ENCODE data around the gene ANKRD60. TPM values are rescaled to one million over a fixed set of nuclear protein-coding genes. Genes with fewer than 3 reads are reported as not detected.
A peak's percentile ranks its signal among the peaks of the same experiment; 100 is the strongest.

Gene ANKRD60
- total and polyA plus RNA-seq, 7 experiments from 2014 or later = not detected

DNA sequence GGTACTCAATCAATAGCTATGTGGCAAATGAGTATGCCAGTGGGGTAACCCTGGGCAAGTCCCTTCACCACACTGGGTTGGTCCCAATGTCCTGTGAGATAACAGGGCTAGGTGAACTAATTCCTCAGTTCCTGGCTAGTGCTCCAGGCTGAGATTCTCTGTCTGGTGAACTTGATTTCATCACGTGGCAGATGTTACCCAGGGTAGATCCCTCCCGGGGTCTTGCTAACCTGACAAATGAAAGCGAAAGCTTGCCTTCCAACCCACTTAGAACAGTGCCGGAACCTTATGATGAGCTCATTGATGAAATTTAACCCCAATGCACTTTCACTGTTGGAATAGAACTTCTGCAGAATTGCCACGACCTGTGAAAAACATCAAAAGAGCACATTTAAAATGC, 6.6 kb upstream of the ANKRD60 start:
- peaks cover 0 to 12% (median 0%) of the 10 kb centered on the region in 5 donors for H3K36me3 Mint-ChIP-seq
- no peaks in the 10 kb centered on the region for H3K9me3 Mint-ChIP-seq
- H3K4me3 ChIP-seq (ENCODE audit: low read length) = no peak overlapping the region
- H3K9me3 ChIP-seq (ENCODE audit: control insufficient read depth in 2 of 3, low read length in 3 of 3) = no peaks in the 10 kb centered on the region
- H3K27me3 Mint-ChIP-seq = peaks cover 3 to 13% (median 9%) of the 10 kb centered on the region in 5 donors
- no peak overlapping the region for H3K27ac ChIP-seq (ENCODE audit: low read depth, low read length)
- H3K4me1 ChIP-seq (ENCODE audit: control insufficient read depth in 2 of 2, insufficient read depth in 2 of 2, low read length in 2 of 2) = no peaks in the 10 kb centered on the region
- intact Hi-C loops (cut with micrococcal nuclease) = loop anchor here (5.0 to 10.0 kb wide), 4 partner anchors 127 to 1170 kb away; partner anchors contain the start of gene ATP5F1E (in 1 of the 2)
- ChIA-PET CTCF (interaction anchor here (0.5 to 0.9 kb wide), 3 partner anchors 155 to 851 kb away, joined by 3 read pairs; partner anchors contain the start of gene STX16), POLR2A (interaction anchor here (1.7 kb wide), 1 partner anchor 416 kb away, joined by 5 read pairs; the partner anchor contains the start of gene STX16)
- H3K27me3 ChIP-seq (ENCODE audit: control insufficient read depth in 2 of 2, insufficient read depth in 2 of 2, low read length in 2 of 2) = no peaks in the 10 kb centered on the region
- no peak for ATAC-seq
- peaks cover 0 to 3% (median 0%) of the 10 kb centered on the region in 3 experiments for H3K36me3 ChIP-seq (ENCODE audit: control insufficient read depth in 2 of 3, insufficient read depth in 3 of 3, low read length in 3 of 3)
- H3K4me1 Mint-ChIP-seq = peaks cover 2 to 25% (median 17%) of the 10 kb centered on the region in 7 donors
- H3K4me3 Mint-ChIP-seq = peak overlapping the region in 2 of 10 donors; percentile 0 to 20
- peak overlapping the region in 2 of 9 donors; percentile 36 to 38 for H3K27ac Mint-ChIP-seq
- DNase-seq = no peak

DNA sequence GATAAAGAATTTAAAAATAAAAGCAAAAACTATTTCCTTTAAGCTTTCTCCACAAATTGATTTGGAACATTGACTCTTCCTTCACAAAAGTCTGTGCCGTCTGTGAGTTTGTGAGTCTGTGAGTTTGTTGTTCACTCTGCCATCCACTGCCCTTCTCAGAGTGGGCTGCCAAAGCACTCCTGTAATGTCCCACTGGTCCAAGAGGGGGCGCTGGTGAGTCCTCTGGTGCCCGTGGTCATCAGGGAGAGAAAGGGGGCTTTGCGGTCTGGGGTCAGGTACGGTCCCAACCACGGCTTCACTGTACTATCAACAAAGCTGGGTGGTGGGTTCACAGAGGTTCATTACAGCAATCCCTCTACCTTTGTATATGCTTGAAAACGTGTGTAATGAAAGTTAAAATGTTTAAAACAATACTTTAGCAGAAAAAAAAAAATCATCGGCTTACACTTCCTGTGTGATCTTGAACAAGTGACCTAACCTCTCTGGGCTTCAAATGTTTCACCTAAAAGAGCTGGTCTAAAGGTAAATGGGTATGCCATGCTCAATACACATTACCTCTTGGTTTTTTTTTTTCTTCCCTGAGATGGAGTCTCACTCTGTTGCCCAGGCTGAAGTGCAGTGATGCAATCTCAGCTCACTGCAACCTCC, 5.6 kb upstream of the ANKRD60 start:
- DNase-seq = peak in 6 of 9 donors; percentile 13 to 67 (median 30)
- Mint-ChIP-seq H3K36me3 (peaks cover 0 to 17% (median 2%) of the 10 kb centered on the region in 5 donors), H3K4me1 (peaks cover 3 to 30% (median 22%) of the 10 kb centered on the region in 7 donors), H3K27me3 (peaks cover 13 to 20% (median 19%) of the 10 kb centered on the region in 5 donors), H3K9me3 (no peaks in the 10 kb centered on the region), H3K27ac (peak overlapping the region in 1 of 9 donors; percentile 24), H3K4me3 (no peak overlapping the region)
- intact Hi-C loops (cut with micrococcal nuclease) = loop anchor here in 1 of 2 donors (10.0 kb wide), 2 partner anchors 801 to 1171 kb away; partner anchors contain the start of gene ATP5F1E
- no peak for ATAC-seq
- H3K4me1 ChIP-seq (ENCODE audit: control insufficient read depth in 2 of 2, insufficient read depth in 2 of 2, low read length in 2 of 2) = no peaks in the 10 kb centered on the region
- H3K4me3 ChIP-seq (ENCODE audit: low read length) = no peak overlapping the region
- ChIA-PET CTCF (interaction anchor here (0.5 to 0.8 kb wide), 3 partner anchors 10 to 850 kb away, joined by 3 read pairs; no protein-coding TSS in a partner anchor), POLR2A (interaction anchor here (0.6 kb wide), 1 partner anchor 215 kb away, joined by 3 read pairs; no protein-coding TSS in a partner anchor)
- H3K27me3 ChIP-seq (ENCODE audit: control insufficient read depth in 2 of 2, insufficient read depth in 2 of 2, low read length in 2 of 2) = peaks cover 0 to 6% of the 10 kb centered on the region in 2 donors
- H3K9me3 ChIP-seq (ENCODE audit: control insufficient read depth in 2 of 3, low read length in 3 of 3) = no peaks in the 10 kb centered on the region
- H3K36me3 ChIP-seq (ENCODE audit: control insufficient read depth in 2 of 3, insufficient read depth in 3 of 3, low read length in 3 of 3) = no peaks in the 10 kb centered on the region
- H3K27ac ChIP-seq (ENCODE audit: low read depth, low read length) = no peak overlapping the region

DNA sequence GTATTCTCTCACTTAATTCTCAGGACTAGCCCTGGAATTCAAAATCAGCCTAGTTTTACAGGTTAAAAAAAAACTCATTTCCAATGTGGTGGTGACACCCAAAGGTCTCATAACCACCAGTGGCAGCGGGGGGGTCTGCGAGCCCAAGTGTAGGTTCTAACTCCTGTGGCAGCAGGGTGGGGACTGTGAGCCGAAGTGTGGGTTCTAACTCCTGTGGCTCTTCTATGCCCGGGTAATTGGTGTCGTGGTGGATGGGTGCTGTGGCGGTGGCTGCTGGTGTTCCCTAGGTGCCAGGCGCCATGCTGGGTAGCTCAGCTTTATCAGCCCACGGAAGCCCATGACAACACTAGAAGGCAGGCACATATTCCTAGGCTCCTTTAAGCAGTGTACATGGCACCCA, 4.9 kb upstream of the ANKRD60 start:
- no peaks in the 10 kb centered on the region for H3K9me3 Mint-ChIP-seq
- Histone ChIP-seq H3K27ac (ENCODE audit: low read depth, low read length) (no peak overlapping the region), H3K36me3 (ENCODE audit: control insufficient read depth in 2 of 3, insufficient read depth in 3 of 3, low read length in 3 of 3) (no peaks in the 10 kb centered on the region), H3K4me1 (ENCODE audit: control insufficient read depth in 2 of 2, insufficient read depth in 2 of 2, low read length in 2 of 2) (no peaks in the 10 kb centered on the region), H3K9me3 (ENCODE audit: control insufficient read depth in 2 of 3, low read length in 3 of 3) (no peaks in the 10 kb centered on the region), H3K27me3 (ENCODE audit: control insufficient read depth in 2 of 2, insufficient read depth in 2 of 2, low read length in 2 of 2) (peaks cover 0 to 9% of the 10 kb centered on the region in 2 donors), H3K4me3 (ENCODE audit: low read length) (no peak overlapping the region)
- peak in 1 of 9 donors; percentile 12 for DNase-seq
- ChIA-PET CTCF (no interaction called here), POLR2A (no interaction called here)
- intact Hi-C loops (cut with micrococcal nuclease) = loop anchor here in 1 of 2 donors (10.0 kb wide), 2 partner anchors 801 to 1171 kb away; partner anchors contain the start of gene ATP5F1E
- H3K27me3 Mint-ChIP-seq = peaks cover 18 to 24% (median 23%) of the 10 kb centered on the region in 5 donors
- peaks cover 7 to 33% (median 25%) of the 10 kb centered on the region in 7 donors for H3K4me1 Mint-ChIP-seq
- H3K4me3 Mint-ChIP-seq = no peak overlapping the region
- H3K36me3 Mint-ChIP-seq = peaks cover 0 to 20% (median 3%) of the 10 kb centered on the region in 5 donors
- ATAC-seq = no peak
- no peak overlapping the region for H3K27ac Mint-ChIP-seq

DNA sequence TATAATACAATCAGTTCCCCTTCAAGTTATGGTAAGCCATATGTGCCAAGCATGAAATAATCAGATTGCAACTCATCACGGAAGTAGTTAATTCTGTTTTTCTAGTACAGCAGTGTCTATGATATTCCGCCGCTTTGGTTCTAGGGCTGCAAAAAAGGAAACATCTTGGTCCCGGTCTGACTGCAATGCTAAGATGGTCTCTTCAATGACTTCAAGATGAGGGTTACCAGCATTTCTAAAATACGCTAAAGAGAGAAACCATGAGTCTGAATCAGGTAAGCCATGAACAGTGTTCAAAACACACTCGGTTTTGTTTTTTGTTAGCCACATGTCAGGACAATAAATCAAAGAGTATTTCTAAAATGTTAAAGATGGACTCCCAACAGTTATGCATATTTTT, 3.2 kb upstream of the ANKRD60 start:
- Mint-ChIP-seq H3K4me3 (no peak overlapping the region), H3K9me3 (peaks cover 0 to 5% (median 0%) of the 10 kb centered on the region in 11 donors), H3K27ac (no peak overlapping the region), H3K4me1 (peaks cover 7 to 27% (median 22%) of the 10 kb centered on the region in 7 donors), H3K36me3 (peaks cover 0 to 21% (median 9%) of the 10 kb centered on the region in 5 donors), H3K27me3 (peaks cover 32 to 39% (median 38%) of the 10 kb centered on the region in 5 donors)
- no peaks in the 10 kb centered on the region for H3K36me3 ChIP-seq (ENCODE audit: control insufficient read depth in 2 of 3, insufficient read depth in 3 of 3, low read length in 3 of 3)
- ChIA-PET CTCF (interaction anchor here (1.2 kb wide), 1 partner anchor 21 kb away, joined by 3 read pairs; no protein-coding TSS in a partner anchor), POLR2A (no interaction called here)
- DNase-seq (peak in 3 of 9 donors; percentile 15 to 33 (median 29)), ATAC-seq (no peak)
- no peaks in the 10 kb centered on the region for H3K4me1 ChIP-seq (ENCODE audit: control insufficient read depth in 2 of 2, insufficient read depth in 2 of 2, low read length in 2 of 2)
- no peaks in the 10 kb centered on the region for H3K9me3 ChIP-seq (ENCODE audit: control insufficient read depth in 2 of 3, low read length in 3 of 3)
- intact Hi-C loops (cut with micrococcal nuclease) = loop anchor here in 1 of 2 donors (10.0 kb wide), 2 partner anchors 803 to 1173 kb away; partner anchors contain the start of gene ATP5F1E
- no peak overlapping the region for H3K27ac ChIP-seq (ENCODE audit: low read depth, low read length)
- H3K27me3 ChIP-seq (ENCODE audit: control insufficient read depth in 2 of 2, insufficient read depth in 2 of 2, low read length in 2 of 2) = peaks cover 6 to 21% of the 10 kb centered on the region in 2 donors
- no peak overlapping the region for H3K4me3 ChIP-seq (ENCODE audit: low read length)

DNA sequence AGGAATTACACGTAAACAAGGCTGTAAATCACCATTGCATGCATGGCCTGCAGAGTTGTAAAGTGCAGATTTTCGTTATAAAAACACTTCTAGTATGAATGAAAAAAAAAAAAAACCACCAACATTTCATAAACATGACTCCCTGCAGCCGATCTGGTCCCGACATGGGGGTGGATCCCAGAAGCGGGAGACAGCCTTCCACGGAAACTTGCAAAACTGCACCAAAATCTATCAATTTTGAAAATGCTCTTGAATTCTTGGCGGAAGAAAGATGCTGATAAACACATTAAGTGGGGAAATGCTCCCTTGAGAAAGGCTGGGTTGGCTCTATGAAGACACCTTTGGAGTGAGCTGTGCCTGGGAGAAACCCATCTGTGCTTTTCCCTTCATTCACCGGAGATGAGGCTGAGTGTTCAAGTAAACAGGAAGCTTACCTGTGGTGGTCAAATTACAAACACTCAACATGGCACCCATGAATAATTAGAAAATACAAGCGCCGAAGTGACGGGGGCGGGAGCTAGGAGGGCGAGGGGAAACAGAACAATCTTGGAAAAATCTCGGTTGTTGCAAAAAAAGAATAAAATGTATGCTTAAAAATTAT, 845 bp upstream of the ANKRD60 start:
- H3K27me3 ChIP-seq (ENCODE audit: control insufficient read depth in 2 of 2, insufficient read depth in 2 of 2, low read length in 2 of 2) = peaks cover 6 to 21% of the 10 kb centered on the region in 2 donors
- no peak overlapping the region for H3K27ac ChIP-seq (ENCODE audit: low read depth, low read length)
- H3K4me3 Mint-ChIP-seq = peak overlapping the region; percentile 41 to 81 (median 66)
- intact Hi-C loops (cut with micrococcal nuclease) = no loop called here
- H3K27ac Mint-ChIP-seq = peak overlapping the region in 6 of 9 donors; percentile 76 to 88 (median 86)
- peaks cover 0 to 19% (median 9%) of the 10 kb centered on the region in 5 donors for H3K36me3 Mint-ChIP-seq
- no peak overlapping the region for H3K4me3 ChIP-seq (ENCODE audit: low read length)
- H3K9me3 ChIP-seq (ENCODE audit: control insufficient read depth in 2 of 3, low read length in 3 of 3) = no peaks in the 10 kb centered on the region
- no peaks in the 10 kb centered on the region for H3K4me1 ChIP-seq (ENCODE audit: control insufficient read depth in 2 of 2, insufficient read depth in 2 of 2, low read length in 2 of 2)
- DNase-seq (peak in 1 of 9 donors; percentile 15), ATAC-seq (no peak)
- H3K36me3 ChIP-seq (ENCODE audit: control insufficient read depth in 2 of 3, insufficient read depth in 3 of 3, low read length in 3 of 3) = no peaks in the 10 kb centered on the region
- peaks cover 51 to 58% (median 54%) of the 10 kb centered on the region in 5 donors for H3K27me3 Mint-ChIP-seq
- CTCF ChIA-PET = interaction anchor here (0.9 kb wide), 1 partner anchor 11 kb away, joined by 3 read pairs; no protein-coding TSS in a partner anchor
- POLR2A ChIA-PET = interaction anchor here (0.6 to 0.7 kb wide), 2 partner anchors 223 to 616 kb away, joined by 3 read pairs; no protein-coding TSS in a partner anchor
- H3K4me1 Mint-ChIP-seq = peaks cover 7 to 21% (median 15%) of the 10 kb centered on the region in 7 donors
- H3K9me3 Mint-ChIP-seq = peaks cover 0 to 7% (median 0%) of the 10 kb centered on the region in 11 donors

DNA sequence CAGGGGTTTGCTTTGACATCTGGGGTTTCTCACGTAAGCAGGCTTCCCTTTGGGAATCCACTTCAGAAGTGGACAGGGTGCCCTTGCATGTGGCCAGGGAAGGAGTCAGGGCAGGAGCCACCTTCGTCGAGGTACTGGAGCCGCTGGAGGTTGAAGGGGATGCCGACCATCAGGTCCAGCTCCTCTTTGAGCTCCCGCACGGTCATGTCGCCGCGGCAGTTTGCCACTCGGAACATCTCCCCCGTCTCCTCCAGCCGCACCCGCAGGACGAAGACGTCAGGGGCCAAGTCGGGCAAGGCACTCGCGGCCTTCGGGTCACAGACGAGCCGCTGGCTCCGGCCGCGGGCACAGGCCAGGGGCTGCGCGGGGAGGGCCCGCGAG, 360 bp downstream of the ANKRD60 start:
- POLR2A ChIA-PET = no interaction called here
- intact Hi-C loops (cut with micrococcal nuclease) = no loop called here

More for the DNA sequence above, 360 bp downstream of the ANKRD60 start:
- Mint-ChIP-seq H3K27me3 (peaks cover 51 to 59% (median 54%) of the 10 kb centered on the region in 5 donors), H3K4me3 (peak overlapping the region in 9 of 10 donors; percentile 10 to 68 (median 46)), H3K9me3 (peaks cover 0 to 7% (median 0%) of the 10 kb centered on the region in 11 donors), H3K27ac (peak overlapping the region in 6 of 9 donors; percentile 78 to 88 (median 82)), H3K36me3 (peaks cover 0 to 16% (median 9%) of the 10 kb centered on the region in 5 donors), H3K4me1 (peaks cover 5 to 21% (median 15%) of the 10 kb centered on the region in 7 donors)
- DNase-seq = no peak
- Histone ChIP-seq H3K27me3 (ENCODE audit: control insufficient read depth in 2 of 2, insufficient read depth in 2 of 2, low read length in 2 of 2) (peaks cover 6 to 21% of the 10 kb centered on the region in 2 donors), H3K4me1 (ENCODE audit: control insufficient read depth in 2 of 2, insufficient read depth in 2 of 2, low read length in 2 of 2) (no peaks in the 10 kb centered on the region), H3K27ac (ENCODE audit: low read depth, low read length) (peak overlapping the region; percentile 20), H3K4me3 (ENCODE audit: low read length) (no peak overlapping the region), H3K36me3 (ENCODE audit: control insufficient read depth in 2 of 3, insufficient read depth in 3 of 3, low read length in 3 of 3) (no peaks in the 10 kb centered on the region), H3K9me3 (ENCODE audit: control insufficient read depth in 2 of 3, low read length in 3 of 3) (no peaks in the 10 kb centered on the region)
- no peak for ATAC-seq
- CTCF ChIA-PET = interaction anchor here (1.0 kb wide), 1 partner anchor 639 kb away, joined by 5 read pairs; no protein-coding TSS in a partner anchor

Data from naive thymus-derived CD4-positive, alpha-beta T cell (primary cell).